Subcutaneous adipose tissue (tissue), 4 donors: ENCODE data around the gene OR1A2. TPM values are rescaled to one million over a fixed set of nuclear protein-coding genes. Genes with fewer than 3 reads are reported as not detected.

Experiments
- total RNA-seq, 4 donors: library from RNA; depleted of rRNA; stranded (reverse); fragments of >200 nt; gene quantifications; one replicate each; pipeline ENCODE4 v1.1.0, GENCODE V29; 2016
- TF ChIP-seq, protein P1 (sequence below): fragments of 450-650 bp; IDR thresholded peaks from one replicate; pipeline ENCODE4 v1.5.1; 2016; ENCODE audit warnings: low read depth, mild to moderate bottlenecking, control low read depth, antibody characterized with exemption, moderate library complexity

OR1A2 gene
- total RNA-seq, 4 donors from 2014 or later: not detected

DNA sequence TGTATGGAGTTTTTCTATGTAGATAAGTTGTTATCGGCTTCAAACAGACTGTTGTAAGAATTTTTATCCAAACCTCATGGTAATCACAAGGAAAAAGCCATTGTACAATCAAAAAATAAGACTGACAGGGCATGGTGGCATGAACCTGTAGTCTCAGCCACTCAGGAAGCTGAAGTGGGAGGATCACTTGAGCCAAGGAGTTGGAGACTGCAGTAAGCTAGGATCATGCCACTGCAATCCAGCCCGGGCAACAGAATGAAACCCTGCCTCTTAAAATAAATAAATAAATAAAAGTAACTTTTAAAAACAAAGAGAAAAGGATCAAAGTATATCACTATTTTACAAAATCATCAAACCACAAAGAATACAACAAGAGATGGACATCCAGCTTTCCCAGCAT lies 24.5 kb downstream of the OR1A2 start:
- TF ChIP-seq, protein P1, sequence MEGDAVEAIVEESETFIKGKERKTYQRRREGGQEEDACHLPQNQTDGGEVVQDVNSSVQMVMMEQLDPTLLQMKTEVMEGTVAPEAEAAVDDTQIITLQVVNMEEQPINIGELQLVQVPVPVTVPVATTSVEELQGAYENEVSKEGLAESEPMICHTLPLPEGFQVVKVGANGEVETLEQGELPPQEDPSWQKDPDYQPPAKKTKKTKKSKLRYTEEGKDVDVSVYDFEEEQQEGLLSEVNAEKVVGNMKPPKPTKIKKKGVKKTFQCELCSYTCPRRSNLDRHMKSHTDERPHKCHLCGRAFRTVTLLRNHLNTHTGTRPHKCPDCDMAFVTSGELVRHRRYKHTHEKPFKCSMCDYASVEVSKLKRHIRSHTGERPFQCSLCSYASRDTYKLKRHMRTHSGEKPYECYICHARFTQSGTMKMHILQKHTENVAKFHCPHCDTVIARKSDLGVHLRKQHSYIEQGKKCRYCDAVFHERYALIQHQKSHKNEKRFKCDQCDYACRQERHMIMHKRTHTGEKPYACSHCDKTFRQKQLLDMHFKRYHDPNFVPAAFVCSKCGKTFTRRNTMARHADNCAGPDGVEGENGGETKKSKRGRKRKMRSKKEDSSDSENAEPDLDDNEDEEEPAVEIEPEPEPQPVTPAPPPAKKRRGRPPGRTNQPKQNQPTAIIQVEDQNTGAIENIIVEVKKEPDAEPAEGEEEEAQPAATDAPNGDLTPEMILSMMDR: no peak

DNA sequence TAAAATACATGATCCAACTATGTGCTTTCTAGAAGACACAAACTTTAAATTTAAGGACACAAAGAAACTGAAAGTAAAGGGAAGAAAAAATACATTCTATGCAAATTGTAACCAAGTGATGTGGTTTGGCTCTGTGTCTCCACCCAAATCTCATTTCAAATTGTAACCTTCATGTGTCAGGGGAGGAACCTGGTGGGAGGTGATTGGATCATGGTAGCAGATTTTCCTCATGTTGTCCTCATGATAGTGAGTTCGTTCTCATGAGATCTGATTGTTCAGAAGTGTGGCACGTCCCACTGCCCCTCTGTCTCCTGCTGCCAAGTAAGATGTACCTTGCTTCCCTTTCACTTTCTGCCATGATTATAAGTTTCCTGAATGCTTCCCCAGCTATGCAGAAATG lies 25.2 kb downstream of the OR1A2 start:
- TF ChIP-seq, protein P1: no peak

Other genes with a start within 250 kb of the OR1A2 start
- gene OR1D5, start 133.9 kb upstream of the OR1A2 start, total RNA-seq: not detected
- not detected for gene OR1D2, start 93.1 kb upstream of the OR1A2 start, total RNA-seq
- not detected for gene OR1G1, start 70.0 kb upstream of the OR1A2 start, total RNA-seq
- gene OR1A1, start 10.1 kb downstream of the OR1A2 start, total RNA-seq: not detected
- gene OR3A1, start 100.8 kb downstream of the OR1A2 start, total RNA-seq: not detected
- 1 to 10 TPM in 1 of 4 donors, not detected in 3; 1.7 TPM for gene OR3A2, start 188.8 kb downstream of the OR1A2 start, total RNA-seq
- gene OR1E1, start 200.9 kb downstream of the OR1A2 start, total RNA-seq: not detected
- not detected for gene OR3A3, start 213.9 kb downstream of the OR1A2 start, total RNA-seq
- gene OR1E2, start 236.3 kb downstream of the OR1A2 start, total RNA-seq: not detected